ENCODE results near the gene GAK. TPM values are rescaled to one million over a fixed set of nuclear protein-coding genes. Genes with fewer than 3 reads are reported as not detected.

The GAK gene
- total RNA-seq, 2 experiments from 2014 or later = 97.8 to 102 TPM

DNA sequence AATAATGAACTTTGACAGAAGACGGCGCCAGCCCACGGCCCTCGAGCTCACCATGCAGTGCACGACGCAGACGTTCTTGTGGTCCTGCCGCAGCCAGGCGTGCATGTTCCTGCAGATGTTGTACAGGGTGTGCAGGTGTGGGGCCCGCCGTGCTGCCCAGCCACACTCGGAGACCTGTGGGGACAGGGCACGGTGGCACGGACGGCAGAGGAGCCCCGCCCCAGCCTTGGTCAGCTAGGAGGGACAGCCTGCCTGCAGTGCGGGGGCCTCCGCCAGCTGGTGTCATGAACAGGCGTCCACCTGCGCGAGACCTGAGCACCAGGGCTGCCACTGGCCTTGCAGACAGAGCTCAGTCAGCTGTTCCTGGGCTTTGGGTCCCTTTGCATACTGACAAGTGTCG is 49.5 kb downstream of the GAK start:
- Mint-ChIP-seq H3K27me3 (no peaks in the 10 kb centered on the region), H3K36me3 (ENCODE audit: low read depth) (peaks cover 30% of the 10 kb centered on the region), H3K4me1 (ENCODE audit: low read depth) (peaks cover 26% of the 10 kb centered on the region), H3K27ac (no peak overlapping the region), H3K4me3 (no peak overlapping the region), H3K9me3 (peaks cover 2% of the 10 kb centered on the region)
- TF ChIP-seq, protein P1, sequence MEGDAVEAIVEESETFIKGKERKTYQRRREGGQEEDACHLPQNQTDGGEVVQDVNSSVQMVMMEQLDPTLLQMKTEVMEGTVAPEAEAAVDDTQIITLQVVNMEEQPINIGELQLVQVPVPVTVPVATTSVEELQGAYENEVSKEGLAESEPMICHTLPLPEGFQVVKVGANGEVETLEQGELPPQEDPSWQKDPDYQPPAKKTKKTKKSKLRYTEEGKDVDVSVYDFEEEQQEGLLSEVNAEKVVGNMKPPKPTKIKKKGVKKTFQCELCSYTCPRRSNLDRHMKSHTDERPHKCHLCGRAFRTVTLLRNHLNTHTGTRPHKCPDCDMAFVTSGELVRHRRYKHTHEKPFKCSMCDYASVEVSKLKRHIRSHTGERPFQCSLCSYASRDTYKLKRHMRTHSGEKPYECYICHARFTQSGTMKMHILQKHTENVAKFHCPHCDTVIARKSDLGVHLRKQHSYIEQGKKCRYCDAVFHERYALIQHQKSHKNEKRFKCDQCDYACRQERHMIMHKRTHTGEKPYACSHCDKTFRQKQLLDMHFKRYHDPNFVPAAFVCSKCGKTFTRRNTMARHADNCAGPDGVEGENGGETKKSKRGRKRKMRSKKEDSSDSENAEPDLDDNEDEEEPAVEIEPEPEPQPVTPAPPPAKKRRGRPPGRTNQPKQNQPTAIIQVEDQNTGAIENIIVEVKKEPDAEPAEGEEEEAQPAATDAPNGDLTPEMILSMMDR (IDR thresholded peaks at IDR 0.05) = no peak
- ChIA-PET CTCF (interaction anchor here (1.1 kb wide), 1 partner anchor 9 kb away, joined by 6 read pairs; no protein-coding TSS in a partner anchor), POLR2A (interaction anchor here (1.8 kb wide), 1 partner anchor 107 kb away, joined by 5 read pairs; no protein-coding TSS in a partner anchor)
- no peak for DNase-seq
- no peak for ATAC-seq
- intact Hi-C loops (cut with micrococcal nuclease) = no loop called here

DNA sequence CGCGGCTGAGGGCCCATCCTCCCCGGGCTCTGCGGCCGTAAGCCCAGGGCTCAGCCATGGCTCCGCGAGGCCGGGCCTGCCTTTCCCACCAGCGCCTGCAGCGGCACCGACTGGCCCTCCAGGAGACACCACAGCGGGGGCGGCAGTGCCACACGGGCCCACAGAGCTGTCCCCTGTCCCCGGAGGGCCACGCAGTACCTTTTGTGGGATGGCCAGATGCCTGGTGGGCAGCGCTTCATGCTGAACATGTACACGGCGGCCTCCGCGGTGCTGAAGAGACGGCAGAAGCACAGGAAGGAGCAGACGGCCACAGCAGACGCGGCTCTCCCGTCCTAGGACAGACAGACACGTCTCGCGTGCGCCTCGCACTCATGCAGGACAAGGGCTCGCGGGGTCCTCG is 50.4 kb downstream of the GAK start:
- ATAC-seq = no peak
- Mint-ChIP-seq H3K9me3 (no peaks in the 10 kb centered on the region), H3K27ac (no peak overlapping the region), H3K4me1 (ENCODE audit: low read depth) (peaks cover 26% of the 10 kb centered on the region), H3K36me3 (ENCODE audit: low read depth) (peaks cover 27% of the 10 kb centered on the region), H3K4me3 (no peak overlapping the region), H3K27me3 (no peaks in the 10 kb centered on the region)
- intact Hi-C loops (cut with micrococcal nuclease) = no loop called here
- TF ChIP-seq, protein P1 (IDR thresholded peaks at IDR 0.05) = no peak
- ChIA-PET CTCF (interaction anchor here (1.1 kb wide), 1 partner anchor 10 kb away, joined by 6 read pairs; no protein-coding TSS in a partner anchor), POLR2A (interaction anchor here (0.6 kb wide), 1 partner anchor 129 kb away, joined by 3 read pairs; no protein-coding TSS in a partner anchor)
- no peak for DNase-seq

DNA sequence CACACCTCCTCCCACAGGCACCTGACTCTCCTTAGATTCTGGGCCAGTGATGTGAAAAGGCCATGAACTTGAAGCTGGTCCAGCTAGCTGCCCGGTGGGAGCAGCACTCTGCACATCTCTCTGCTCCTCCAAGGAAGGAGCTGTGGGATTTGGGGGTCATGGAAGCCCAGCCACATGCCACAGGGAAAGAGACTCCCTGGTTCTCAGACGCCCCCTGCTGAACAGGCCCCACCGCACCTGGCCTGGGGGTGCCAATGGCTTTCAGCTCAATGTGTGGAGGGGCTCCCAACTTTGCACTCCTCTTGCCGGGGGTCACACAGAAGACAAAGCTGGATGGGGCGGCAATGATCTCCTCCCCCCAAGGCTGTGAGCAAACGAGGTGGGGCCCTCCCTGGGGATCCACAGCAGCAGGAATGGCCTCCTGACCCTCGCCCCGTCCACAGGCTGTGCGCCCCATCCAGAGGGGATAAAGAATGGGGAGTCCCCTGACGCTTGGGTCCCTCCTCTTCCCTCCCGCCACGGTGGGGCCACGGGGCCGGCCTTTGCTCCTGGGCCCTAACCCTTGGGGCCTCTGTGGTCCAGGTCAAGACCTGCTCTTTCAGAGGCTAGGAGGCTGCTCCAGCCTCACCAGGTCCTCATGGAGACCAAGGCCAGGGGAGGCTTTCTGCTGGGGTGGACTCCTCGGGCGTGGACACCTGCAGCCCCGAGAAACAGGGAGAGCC is 51.3 kb downstream of the GAK start:
- Mint-ChIP-seq H3K9me3 (no peaks in the 10 kb centered on the region), H3K36me3 (ENCODE audit: low read depth) (peaks cover 29% of the 10 kb centered on the region), H3K27me3 (no peaks in the 10 kb centered on the region), H3K4me3 (no peak overlapping the region), H3K4me1 (ENCODE audit: low read depth) (peaks cover 26% of the 10 kb centered on the region), H3K27ac (peak overlapping the region; percentile 99)
- TF ChIP-seq, protein P1 (IDR thresholded peaks at IDR 0.05) = no peak
- ChIA-PET CTCF (no interaction called here), POLR2A (interaction anchor here (0.6 to 3.7 kb wide), 5 partner anchors 9 to 271 kb away, joined by 3 to 25 read pairs (median 3); partner anchors contain the start of genes GAK and TMEM175)
- intact Hi-C loops (cut with micrococcal nuclease) = no loop called here
- ATAC-seq = no peak
- no peak for DNase-seq

DNA sequence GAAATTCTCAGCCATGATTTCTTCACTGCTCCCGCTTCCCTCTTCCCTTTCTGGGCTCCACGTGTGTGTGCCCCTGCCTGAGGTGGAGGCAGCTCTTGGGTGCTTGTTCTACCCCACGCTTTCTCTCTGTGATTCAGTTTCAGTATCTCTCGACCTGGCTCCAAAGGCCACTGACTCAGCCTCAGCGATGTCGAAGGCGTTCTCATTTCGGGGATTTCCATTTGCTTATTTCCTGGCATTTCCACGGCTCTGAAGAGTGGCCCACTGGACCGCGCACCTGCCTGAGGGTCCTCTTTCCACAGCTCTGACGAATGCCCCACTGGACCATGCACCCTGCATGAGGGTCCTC is 52.4 kb downstream of the GAK start:
- H3K4me3 Mint-ChIP-seq = peak overlapping the region; percentile 69
- H3K9me3 Mint-ChIP-seq = no peaks in the 10 kb centered on the region

More for the DNA sequence above, 52.4 kb downstream of the GAK start:
- intact Hi-C loops (cut with micrococcal nuclease) = loop anchor here (2.0 kb wide), 1 partner anchor 51 kb away; no protein-coding TSS in a partner anchor
- H3K27ac Mint-ChIP-seq = peak overlapping the region; percentile 99
- peaks cover 32% of the 10 kb centered on the region for H3K36me3 Mint-ChIP-seq (ENCODE audit: low read depth)
- TF ChIP-seq, protein P1 (IDR thresholded peaks at IDR 0.05) = no peak
- DNase-seq = peak; percentile 83
- POLR2A ChIA-PET = interaction anchor here (0.6 to 3.7 kb wide), 11 partner anchors 13 to 270 kb away, joined by 3 to 25 read pairs (median 3); partner anchors contain the start of genes GAK and TMEM175
- ATAC-seq = peak; percentile 93
- CTCF ChIA-PET = interaction anchor here (1.3 to 1.8 kb wide), 2 partner anchors 138 to 277 kb away, joined by 3 to 4 read pairs; no protein-coding TSS in a partner anchor
- no peaks in the 10 kb centered on the region for H3K27me3 Mint-ChIP-seq
- H3K4me1 Mint-ChIP-seq (ENCODE audit: low read depth) = peaks cover 26% of the 10 kb centered on the region
